Left ventricle myocardium inferior (tissue), 1 donor: ENCODE results near the gene CHST1. TPM values are rescaled to one million over a fixed set of nuclear protein-coding genes. Genes with fewer than 3 reads are reported as not detected.

Source experiments
- DNase-seq: peaks from one replicate; pipeline ENCODE4 v3.0.0-alpha.2; 2020
- H3K27ac ChIP-seq: fragments of 200-600 bp; replicated peaks from 2 replicates; pipeline ENCODE4 v1.8.0; 2021
- H3K27me3 ChIP-seq: fragments of 200-600 bp; 2 replicates; pipeline ENCODE4 v1.8.0; 2021; ENCODE audit warnings: low read depth
- H3K36me3 ChIP-seq: fragments of 200-600 bp; 2 replicates; pipeline ENCODE4 v1.8.0; 2021
- H3K4me1 ChIP-seq: fragments of 200-600 bp; 2 replicates; pipeline ENCODE4 v1.8.0; 2021
- H3K4me3 ChIP-seq: fragments of 200-600 bp; 2 replicates; pipeline ENCODE4 v1.8.0; 2021; ENCODE audit warnings: mild to moderate bottlenecking, moderate library complexity
- H3K9me3 ChIP-seq: fragments of 200-600 bp; replicated peaks from 2 replicates; pipeline ENCODE4 v1.8.0; 2021
- CTCF ChIP-seq: fragments of 200-600 bp; IDR thresholded peaks from 2 replicates; pipeline ENCODE4 v1.8.0; 2021; ENCODE audit warnings: antibody characterized with exemption, mild to moderate bottlenecking, borderline replicate concordance
- intact Hi-C: fragments of 100-400 bp; cut with micrococcal nuclease; formaldehyde crosslinking; loops from one replicate; pipeline ENCODE4 v1.11.0; 2022
- total RNA-seq: library from RNA; stranded (reverse); fragmentation: NEBNext Ultra II Directional; extraction: Animal tissue kit (Norgen Biotek cat#: 25700); gene quantifications from one replicate; pipeline ENCODE4 v1.2.1, GENCODE V29; 2021
- donor health status: DM: no; HTN: yes; CAD: no; lungs with severe emphysema.

CHST1 gene
- total RNA-seq, 1 donor from 2014 or later, result 2.9 TPM

DNA sequence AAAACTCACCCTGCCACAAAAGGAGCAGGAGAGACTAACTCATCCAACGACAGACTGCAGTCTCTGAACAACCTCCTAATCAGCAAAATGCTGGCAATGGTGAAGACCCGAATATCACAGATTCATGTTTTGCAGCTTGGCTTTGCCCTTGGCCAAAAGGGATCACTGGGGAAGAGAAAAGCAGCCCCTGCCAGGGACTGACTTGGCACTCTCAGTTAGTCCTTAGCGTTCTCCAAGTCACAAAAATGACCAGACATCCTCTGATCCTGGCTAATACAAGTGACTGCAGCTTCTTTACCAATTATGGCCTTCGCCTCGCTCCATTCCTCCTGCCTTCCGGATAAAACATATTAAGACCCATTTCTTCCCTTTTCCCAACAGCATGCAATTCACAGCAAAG lies 22.4 kb upstream of the CHST1 start:
- H3K27ac ChIP-seq, result no peak overlapping the region
- intact Hi-C loops, result no loop called here
- no peaks in the 10 kb centered on the region for H3K9me3 ChIP-seq
- no peaks in the 10 kb centered on the region for H3K36me3 ChIP-seq
- no peak for TF ChIP-seq CTCF
- H3K4me1 ChIP-seq, result no peaks in the 10 kb centered on the region
- no peak overlapping the region for H3K4me3 ChIP-seq
- H3K27me3 ChIP-seq, result peaks cover 10% of the 10 kb centered on the region
- no peak for DNase-seq

GRCh38 chr11:45685964-45686537 lies 20.6 kb upstream of the CHST1 start:
- H3K4me3 ChIP-seq, result no peak overlapping the region
- H3K4me1 ChIP-seq, result no peaks in the 10 kb centered on the region
- H3K9me3 ChIP-seq, result no peaks in the 10 kb centered on the region
- H3K36me3 ChIP-seq, result no peaks in the 10 kb centered on the region
- intact Hi-C loops, result no loop called here
- peaks cover 10% of the 10 kb centered on the region for H3K27me3 ChIP-seq
- no peak for TF ChIP-seq CTCF
- no peak overlapping the region for H3K27ac ChIP-seq
- DNase-seq, result no peak

GRCh38 chr11:45684440-45684839 lies 19.0 kb upstream of the CHST1 start:
- Histone ChIP-seq H3K4me1 (no peaks in the 10 kb centered on the region), H3K9me3 (no peaks in the 10 kb centered on the region), H3K4me3 (no peak overlapping the region), H3K27ac (no peak overlapping the region), H3K36me3 (no peaks in the 10 kb centered on the region), H3K27me3 (peaks cover 10% of the 10 kb centered on the region)
- no peak for DNase-seq
- no peak for TF ChIP-seq CTCF
- intact Hi-C loops, result no loop called here

GRCh38 chr11:45683271-45684058 lies 18.0 kb upstream of the CHST1 start:
- H3K9me3 ChIP-seq, result no peaks in the 10 kb centered on the region
- peaks cover 10% of the 10 kb centered on the region for H3K27me3 ChIP-seq
- no peak overlapping the region for H3K27ac ChIP-seq
- no peak overlapping the region for H3K4me3 ChIP-seq
- TF ChIP-seq CTCF, result no peak
- H3K36me3 ChIP-seq, result no peaks in the 10 kb centered on the region
- no peaks in the 10 kb centered on the region for H3K4me1 ChIP-seq
- intact Hi-C loops, result no loop called here
- no peak for DNase-seq

DNA sequence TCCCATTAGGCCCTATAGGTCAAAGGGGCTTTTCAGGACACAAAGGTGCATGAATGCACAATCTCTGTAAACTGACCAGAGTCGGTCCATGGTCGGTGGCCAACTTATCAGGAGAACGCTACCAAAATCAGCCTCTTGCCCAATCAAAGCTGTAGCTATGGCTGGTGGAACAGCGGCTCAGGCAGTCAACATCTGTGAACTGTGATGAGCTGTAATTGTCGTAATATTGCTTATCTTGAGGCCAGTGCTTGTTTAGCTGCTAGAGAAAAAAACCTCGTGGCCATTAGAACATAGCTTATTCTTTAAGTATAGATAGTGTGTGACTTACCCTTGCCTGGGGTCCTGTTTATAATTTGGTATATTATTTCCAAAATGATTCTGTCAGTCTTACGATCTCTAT lies 14.4 kb upstream of the CHST1 start:
- no peaks in the 10 kb centered on the region for H3K9me3 ChIP-seq
- no peaks in the 10 kb centered on the region for H3K27me3 ChIP-seq
- H3K4me1 ChIP-seq, result no peaks in the 10 kb centered on the region
- H3K36me3 ChIP-seq, result no peaks in the 10 kb centered on the region
- DNase-seq, result no peak
- intact Hi-C loops, result no loop called here
- no peak overlapping the region for H3K4me3 ChIP-seq
- TF ChIP-seq CTCF, result no peak
- no peak overlapping the region for H3K27ac ChIP-seq
